ENCODE results near the gene ACKR4. TPM values are rescaled to one million over a fixed set of nuclear protein-coding genes. Genes with fewer than 3 reads are reported as not detected.
"Not testable (repeated sequence)": the region's sequence is repeated elsewhere in the genome, so short reads cannot be mapped to it uniquely, and the experiment has no call there.

The ACKR4 gene
- total RNA-seq, 1 donor from 2014 or later: 8.5 TPM

DNA sequence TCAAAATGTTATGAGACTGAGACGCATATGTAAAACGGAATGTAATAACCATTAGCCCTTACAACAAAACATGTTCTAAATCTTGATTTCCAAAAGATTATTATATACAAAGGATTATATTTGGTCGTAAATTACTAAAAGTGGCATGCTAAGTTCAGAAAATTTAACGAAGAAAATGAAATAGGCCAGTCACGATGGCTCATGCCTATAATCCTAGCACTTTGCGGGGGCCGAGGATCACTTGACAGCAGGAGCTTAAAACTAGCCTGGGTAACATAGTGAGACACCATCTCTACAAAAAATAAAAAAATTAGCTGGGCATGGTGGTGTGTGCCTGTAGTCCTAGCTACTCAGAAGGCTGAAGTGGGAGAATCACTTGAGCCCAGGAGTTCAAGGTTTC lies 33.5 kb downstream of the ACKR4 start:
- Histone ChIP-seq H3K4me1 (no peaks in the 10 kb centered on the region), H3K4me3 (no peak overlapping the region), H3K9me3 (no peaks in the 10 kb centered on the region), H3K27me3 (ENCODE audit: low read depth) (no peaks in the 10 kb centered on the region), H3K27ac (no peak overlapping the region), H3K36me3 (peaks cover 31% of the 10 kb centered on the region)
- intact Hi-C loops (cut with DNase I): no loop called here
- ATAC-seq (no peak), DNase-seq (no peak)
- TF ChIP-seq, protein P1, sequence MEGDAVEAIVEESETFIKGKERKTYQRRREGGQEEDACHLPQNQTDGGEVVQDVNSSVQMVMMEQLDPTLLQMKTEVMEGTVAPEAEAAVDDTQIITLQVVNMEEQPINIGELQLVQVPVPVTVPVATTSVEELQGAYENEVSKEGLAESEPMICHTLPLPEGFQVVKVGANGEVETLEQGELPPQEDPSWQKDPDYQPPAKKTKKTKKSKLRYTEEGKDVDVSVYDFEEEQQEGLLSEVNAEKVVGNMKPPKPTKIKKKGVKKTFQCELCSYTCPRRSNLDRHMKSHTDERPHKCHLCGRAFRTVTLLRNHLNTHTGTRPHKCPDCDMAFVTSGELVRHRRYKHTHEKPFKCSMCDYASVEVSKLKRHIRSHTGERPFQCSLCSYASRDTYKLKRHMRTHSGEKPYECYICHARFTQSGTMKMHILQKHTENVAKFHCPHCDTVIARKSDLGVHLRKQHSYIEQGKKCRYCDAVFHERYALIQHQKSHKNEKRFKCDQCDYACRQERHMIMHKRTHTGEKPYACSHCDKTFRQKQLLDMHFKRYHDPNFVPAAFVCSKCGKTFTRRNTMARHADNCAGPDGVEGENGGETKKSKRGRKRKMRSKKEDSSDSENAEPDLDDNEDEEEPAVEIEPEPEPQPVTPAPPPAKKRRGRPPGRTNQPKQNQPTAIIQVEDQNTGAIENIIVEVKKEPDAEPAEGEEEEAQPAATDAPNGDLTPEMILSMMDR (IDR thresholded peaks at IDR 0.05): no peak

DNA sequence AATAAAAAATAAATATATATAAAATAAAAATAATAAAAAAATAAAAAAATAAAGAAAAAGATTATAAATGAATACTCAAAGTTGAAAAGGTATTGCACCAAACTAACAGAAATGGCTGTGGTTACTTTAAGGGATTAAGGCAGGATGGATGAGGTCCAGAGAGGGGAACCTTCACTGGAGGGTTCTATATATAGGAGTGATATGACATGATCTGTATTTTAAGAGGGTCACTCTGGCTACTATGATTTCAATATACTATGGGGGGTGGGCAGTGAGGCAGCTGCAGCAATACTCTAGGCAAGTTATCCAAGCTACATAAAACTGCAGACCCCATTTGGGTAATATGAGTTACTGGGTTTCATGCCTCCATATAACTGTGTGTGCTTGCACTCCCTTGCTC lies 38.0 kb downstream of the ACKR4 start:
- H3K27ac ChIP-seq: no peak overlapping the region
- DNase-seq (no peak), ATAC-seq (no peak)
- H3K36me3 ChIP-seq: peaks cover 34% of the 10 kb centered on the region
- TF ChIP-seq, protein P1 (IDR thresholded peaks at IDR 0.05): no peak
- no peaks in the 10 kb centered on the region for H3K9me3 ChIP-seq
- no peak overlapping the region for H3K4me3 ChIP-seq
- no peaks in the 10 kb centered on the region for H3K4me1 ChIP-seq
- no peaks in the 10 kb centered on the region for H3K27me3 ChIP-seq (ENCODE audit: low read depth)
- intact Hi-C loops (cut with DNase I): no loop called here

DNA sequence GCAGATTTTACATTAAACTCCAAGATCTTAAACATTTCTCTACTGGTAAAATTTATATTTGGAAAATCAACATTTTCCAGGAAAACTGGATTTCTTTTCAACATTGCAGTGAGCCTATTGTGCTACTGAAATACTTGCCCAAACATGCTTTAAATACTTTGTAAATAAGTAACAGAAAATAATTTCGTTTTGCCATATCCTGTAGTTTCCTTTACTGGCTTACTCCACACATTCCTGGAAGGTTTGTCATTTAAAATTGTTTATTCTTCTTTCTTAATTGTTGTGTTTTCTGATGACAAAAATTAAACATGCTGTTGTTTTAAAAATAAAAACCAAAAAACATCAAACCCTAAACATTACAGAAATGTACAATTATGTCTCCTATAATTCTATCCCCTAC lies 40.5 kb downstream of the ACKR4 start:
- peaks cover 41% of the 10 kb centered on the region for H3K36me3 ChIP-seq
- ATAC-seq (no peak), DNase-seq (no peak)
- no peaks in the 10 kb centered on the region for H3K4me1 ChIP-seq
- no peaks in the 10 kb centered on the region for H3K27me3 ChIP-seq (ENCODE audit: low read depth)
- no peaks in the 10 kb centered on the region for H3K9me3 ChIP-seq
- no peak overlapping the region for H3K27ac ChIP-seq
- intact Hi-C loops (cut with DNase I): no loop called here
- H3K4me3 ChIP-seq: no peak overlapping the region
- TF ChIP-seq, protein P1 (IDR thresholded peaks at IDR 0.05): no peak

DNA sequence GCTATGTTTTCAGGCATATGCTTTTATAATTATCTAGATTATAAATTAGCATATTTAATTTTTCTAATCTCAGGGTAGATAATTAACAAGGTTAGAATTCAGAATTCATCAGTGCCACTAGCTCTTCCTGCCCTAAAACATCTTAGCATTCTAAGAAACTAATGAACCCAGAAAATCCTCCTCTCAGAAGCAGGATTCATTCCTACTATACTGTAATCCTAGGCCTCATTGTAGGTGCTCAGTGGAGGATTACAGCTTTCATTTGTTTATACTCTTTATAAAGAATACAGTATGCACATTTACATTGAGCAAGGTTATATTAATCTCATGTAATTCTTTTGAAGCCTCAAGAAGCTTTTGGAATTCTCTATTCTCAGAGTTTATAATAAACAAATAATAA lies 41.6 kb downstream of the ACKR4 start:
- Histone ChIP-seq H3K27me3 (ENCODE audit: low read depth) (no peaks in the 10 kb centered on the region), H3K4me1 (no peaks in the 10 kb centered on the region), H3K4me3 (no peak overlapping the region), H3K9me3 (no peaks in the 10 kb centered on the region), H3K27ac (no peak overlapping the region), H3K36me3 (peaks cover 41% of the 10 kb centered on the region)
- intact Hi-C loops (cut with DNase I): no loop called here
- TF ChIP-seq, protein P1 (IDR thresholded peaks at IDR 0.05): no peak
- DNase-seq (no peak), ATAC-seq (no peak)

DNA sequence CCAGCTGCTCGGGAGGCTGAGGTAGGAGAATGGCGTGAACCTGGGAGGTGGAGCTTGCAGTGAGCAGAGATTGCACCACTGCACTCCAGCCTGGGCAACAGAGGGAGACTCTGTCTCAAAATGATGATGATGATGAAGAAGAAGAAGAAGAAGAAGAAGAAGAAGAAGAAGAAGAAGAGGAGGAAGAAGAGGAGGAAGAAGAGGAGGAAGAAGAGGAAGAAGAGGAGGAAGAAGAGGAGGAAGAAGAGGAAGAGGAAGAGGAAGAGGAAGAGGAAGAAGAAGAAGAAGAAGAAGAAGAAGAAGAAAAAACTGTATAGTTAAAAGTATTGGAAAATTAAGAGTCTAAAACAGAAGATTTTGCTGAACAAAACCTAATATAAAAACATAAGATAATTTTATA lies 44.4 kb downstream of the ACKR4 start:
- DNase-seq; intact Hi-C loops (cut with DNase I); H3K4me3 ChIP-seq; H3K9me3 ChIP-seq; H3K27me3 ChIP-seq (ENCODE audit: low read depth); H3K27ac ChIP-seq; ATAC-seq; H3K4me1 ChIP-seq: not testable (repeated sequence)
- H3K36me3 ChIP-seq: peaks cover 32% of the 10 kb centered on the region

DNA sequence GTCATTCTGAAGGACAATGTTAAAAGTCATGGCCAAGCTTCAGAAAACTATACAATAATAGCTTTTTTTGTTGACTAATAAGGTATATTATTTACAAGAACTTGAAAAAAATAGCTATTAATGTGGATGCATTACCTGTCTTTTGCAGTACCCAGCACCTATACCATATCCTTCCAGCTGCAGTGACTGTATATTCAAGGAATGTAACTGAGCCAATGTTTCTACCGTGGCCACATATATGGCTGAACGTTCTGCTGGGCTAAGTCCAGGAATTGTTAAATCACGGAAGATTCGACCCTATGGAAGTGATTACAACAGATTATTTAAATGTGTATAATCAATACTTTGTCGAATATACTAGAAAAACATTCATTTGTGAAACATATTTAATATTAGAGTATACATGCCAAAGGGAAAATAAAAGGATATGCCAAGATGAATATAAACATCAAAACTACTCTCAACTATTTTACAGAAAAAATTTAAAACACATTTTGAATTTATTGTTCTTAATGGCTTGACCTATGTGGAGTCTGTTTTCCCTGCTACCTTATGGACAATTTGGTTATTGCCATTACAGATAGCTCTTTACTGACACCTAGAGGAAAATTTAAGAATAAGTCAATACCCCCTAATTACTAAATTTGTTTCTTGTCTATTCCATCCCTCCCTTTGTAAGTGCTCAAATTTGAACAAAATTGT lies 44.9 kb downstream of the ACKR4 start:
- Histone ChIP-seq H3K27ac (no peak overlapping the region), H3K27me3 (ENCODE audit: low read depth) (no peaks in the 10 kb centered on the region), H3K4me3 (no peak overlapping the region), H3K4me1 (no peaks in the 10 kb centered on the region), H3K9me3 (no peaks in the 10 kb centered on the region), H3K36me3 (peaks cover 26% of the 10 kb centered on the region)
- intact Hi-C loops (cut with DNase I): no loop called here
- TF ChIP-seq, protein P1 (IDR thresholded peaks at IDR 0.05): peak; percentile 79
- peak; percentile 56 to 64 for ATAC-seq
- DNase-seq: no peak
